SIG-M5 treated with dmso at 0.1 percent for 504 hours (cell line): ENCODE data around the gene CDK14.

Experiments
- DNase-seq: peaks from one replicate; lab custom pipeline; 2025; ENCODE audit not compliant: unreplicated experiment; lab: John Stamatoyannopoulos, UW

Gene CDK14

GRCh38 chr7:90595801-90596670 lies at the start of gene CDK14:
TSS of gene CDK14 (plus strand) at chr7:90596321. CDS start at chr7:90596628, 307 bp downstream.
- peak; percentile 75 for DNase-seq

- no peak for DNase-seq
Observed at GRCh38 chr7:90551036-90551435, 45.1 kb upstream of the CDK14 start.

GRCh38 chr7:90552521-90552920 lies 43.6 kb upstream of the CDK14 start:
- DNase-seq: peak; percentile 25

- DNase-seq: no peak
Observed at GRCh38 chr7:90560730-90561129, 35.4 kb upstream of the CDK14 start.

- DNase-seq: no peak
Observed at GRCh38 chr7:90563286-90563685, 32.8 kb upstream of the CDK14 start.

GRCh38 chr7:90564455-90564854 lies 31.7 kb upstream of the CDK14 start:
- no peak for DNase-seq

GRCh38 chr7:90568213-90568612 lies 27.9 kb upstream of the CDK14 start:
- DNase-seq: peak; percentile 34

GRCh38 chr7:90569368-90569767 lies 26.8 kb upstream of the CDK14 start:
- DNase-seq: no peak

- no peak for DNase-seq
Observed at GRCh38 chr7:90570373-90570959, 25.7 kb upstream of the CDK14 start.

- no peak for DNase-seq
Observed at GRCh38 chr7:90574146-90574819, 21.8 kb upstream of the CDK14 start.

- no peak for DNase-seq
Observed at GRCh38 chr7:90574820-90575187, 21.3 kb upstream of the CDK14 start.

- no peak for DNase-seq
Observed at GRCh38 chr7:90579181-90579688, 16.9 kb upstream of the CDK14 start.

GRCh38 chr7:90580051-90580450 lies 16.1 kb upstream of the CDK14 start:
- DNase-seq: no peak

- no peak for DNase-seq
Observed at GRCh38 chr7:90582164-90582563, 14.0 kb upstream of the CDK14 start.

- no peak for DNase-seq
Observed at GRCh38 chr7:90584378-90584777, 11.7 kb upstream of the CDK14 start.

GRCh38 chr7:90586091-90586490 lies 10.0 kb upstream of the CDK14 start:
- DNase-seq: no peak

- DNase-seq: no peak
Observed at GRCh38 chr7:90587766-90588165, 8.4 kb upstream of the CDK14 start.

GRCh38 chr7:90592033-90592432 lies 4.1 kb upstream of the CDK14 start:
- DNase-seq: no peak

GRCh38 chr7:90593205-90593604 lies 2.9 kb upstream of the CDK14 start:
- DNase-seq: no peak

- no peak for DNase-seq
Observed at GRCh38 chr7:90594751-90595317, 1.3 kb upstream of the CDK14 start.

GRCh38 chr7:90595342-90595800 lies 750 bp upstream of the CDK14 start:
- no peak for DNase-seq
